HG03139 (cell line): ENCODE data around the gene CEP85L.

Experiments used
- ATAC-seq: cut with Tn5 transposase; IDR thresholded peaks from one replicate; pipeline ENCODE4 v1.9.1; 2021; ENCODE audit not compliant: unreplicated experiment

Gene CEP85L

DNA sequence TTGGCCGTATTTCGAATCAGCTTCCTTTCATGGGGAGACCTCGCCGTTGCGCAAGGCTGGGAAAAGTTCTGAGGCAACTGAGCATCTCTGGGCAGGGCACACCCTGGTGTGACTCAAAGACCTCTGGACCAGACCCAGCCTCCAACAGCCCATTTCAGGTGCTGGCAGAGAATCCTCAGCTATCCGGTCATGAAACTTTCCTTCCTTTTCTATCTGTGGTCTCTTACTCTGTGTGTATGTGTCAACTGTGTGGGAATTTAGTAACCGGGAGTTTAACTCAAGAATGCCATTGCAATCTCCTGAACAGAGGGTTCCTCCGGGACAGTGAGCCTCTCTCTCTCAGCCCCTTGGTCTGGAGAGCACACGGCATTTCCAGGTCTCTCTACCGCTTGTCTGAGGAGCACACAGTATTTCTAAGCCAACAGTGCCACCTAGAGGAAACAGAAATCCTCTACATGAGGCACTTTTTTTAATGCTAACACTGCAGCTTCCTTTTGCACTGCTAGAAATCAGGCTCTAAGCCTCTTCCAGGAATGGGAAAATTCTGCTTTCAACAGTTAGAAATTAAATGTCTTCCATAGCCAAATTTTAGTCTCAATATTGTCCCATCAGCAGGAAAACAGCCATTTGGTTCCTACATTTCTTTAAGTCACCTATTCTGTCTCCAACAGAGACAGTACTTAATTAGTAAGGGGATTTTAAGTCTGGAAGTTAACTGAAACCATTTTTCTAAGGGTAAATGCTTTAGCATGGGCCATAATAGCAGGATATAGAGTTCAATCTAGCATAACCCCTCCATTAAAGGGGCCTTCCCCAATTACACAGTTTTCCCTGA is 70.6 kb downstream of the CEP85L start:
- ATAC-seq = peak; percentile 80

DNA sequence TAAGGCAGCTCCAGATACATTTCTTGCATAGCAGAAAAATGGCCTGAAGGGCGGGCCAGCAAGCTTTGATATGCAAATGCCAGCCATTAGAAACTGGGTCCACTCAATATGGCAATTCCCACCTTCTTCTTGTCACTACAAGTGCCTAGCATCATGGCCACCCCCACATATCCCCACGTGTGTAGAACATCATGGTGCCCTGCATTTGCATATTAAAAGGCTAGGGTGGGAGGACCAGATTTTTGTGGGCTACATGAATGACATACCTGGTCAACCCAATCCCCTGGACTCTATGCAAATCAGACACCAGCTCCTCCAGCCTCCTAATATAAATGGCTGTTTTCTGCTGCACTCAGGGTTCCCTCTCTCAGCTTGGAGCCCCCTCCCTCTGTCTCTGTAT is 71.6 kb downstream of the CEP85L start:
- no peak for ATAC-seq

DNA sequence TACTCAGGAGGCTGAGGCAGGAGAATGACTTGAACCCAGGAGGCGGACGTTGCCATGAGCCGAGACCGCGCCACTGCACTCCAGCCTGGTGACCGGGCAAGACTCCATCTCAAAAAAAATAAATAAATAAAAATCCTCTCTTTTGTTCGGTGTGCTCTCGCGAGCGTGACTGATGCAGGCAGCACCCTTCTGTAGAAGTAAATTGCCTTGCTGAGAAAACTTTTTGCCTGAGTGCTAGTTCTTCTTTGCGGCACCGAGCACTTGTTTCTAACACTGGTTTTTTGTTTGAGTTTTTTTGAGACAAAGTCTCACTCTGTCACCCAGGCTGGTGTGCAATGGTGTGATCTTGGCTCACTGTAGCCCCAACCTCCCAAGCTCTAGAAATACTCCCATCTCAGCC is 72.8 kb downstream of the CEP85L start:
- no peak for ATAC-seq

DNA sequence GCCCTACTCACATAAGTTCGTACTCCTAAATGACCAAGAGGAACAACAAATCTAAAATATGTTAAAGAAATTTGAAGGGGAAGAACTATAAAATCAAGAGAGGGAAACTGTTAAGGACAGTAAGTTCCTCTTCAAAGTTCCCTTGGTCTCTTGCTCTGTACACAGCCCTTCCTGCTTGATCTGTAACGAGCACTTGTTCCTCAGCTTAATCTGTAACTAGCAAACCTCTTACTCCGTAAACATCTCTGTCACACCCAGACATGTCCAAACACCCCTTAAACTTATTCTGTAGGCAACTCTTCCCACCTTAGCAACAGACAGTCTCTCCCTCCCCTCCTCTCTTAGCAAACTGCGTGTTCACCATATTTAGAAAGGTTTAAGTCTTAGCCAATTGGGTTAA is 73.4 kb downstream of the CEP85L start:
- ATAC-seq = no peak

DNA sequence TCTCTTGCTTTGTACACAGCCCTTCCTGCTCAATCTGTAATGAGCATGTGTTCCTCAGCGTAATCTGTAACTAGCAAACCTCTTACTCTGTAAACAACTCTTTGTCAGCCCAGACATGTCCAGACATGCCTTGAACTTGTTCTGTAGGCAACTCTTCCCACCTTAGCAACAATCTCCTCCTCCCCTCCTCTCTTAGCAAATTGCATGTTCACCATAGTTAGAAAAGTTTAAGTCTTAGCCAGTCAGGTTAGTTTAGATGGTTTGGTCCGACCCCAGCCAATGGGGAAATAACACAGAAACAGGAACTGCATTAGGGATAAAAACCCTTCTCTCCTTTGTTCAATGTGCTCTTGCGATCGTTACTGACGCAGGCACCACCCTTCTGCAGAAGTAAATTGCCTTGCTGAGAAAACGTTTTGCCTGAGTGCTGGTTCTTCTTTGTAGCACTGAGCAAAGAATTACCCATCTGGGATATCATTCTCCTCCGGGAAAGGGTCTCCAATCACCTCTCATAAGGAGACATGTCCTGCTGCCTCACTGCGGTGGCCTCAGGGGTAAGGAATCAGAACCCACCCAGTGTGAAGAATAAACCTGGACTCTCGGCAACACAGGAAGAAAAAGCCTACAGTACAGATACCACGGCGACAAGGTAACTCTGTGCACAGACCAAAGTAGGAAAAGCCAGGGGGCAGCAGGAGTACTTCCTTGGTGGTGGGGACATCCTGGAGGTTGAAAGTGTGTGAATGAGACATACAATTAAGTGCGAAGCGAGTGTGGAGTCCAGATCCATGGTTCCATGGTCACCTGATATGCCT is 77.1 kb downstream of the CEP85L start:
- ATAC-seq = no peak

DNA sequence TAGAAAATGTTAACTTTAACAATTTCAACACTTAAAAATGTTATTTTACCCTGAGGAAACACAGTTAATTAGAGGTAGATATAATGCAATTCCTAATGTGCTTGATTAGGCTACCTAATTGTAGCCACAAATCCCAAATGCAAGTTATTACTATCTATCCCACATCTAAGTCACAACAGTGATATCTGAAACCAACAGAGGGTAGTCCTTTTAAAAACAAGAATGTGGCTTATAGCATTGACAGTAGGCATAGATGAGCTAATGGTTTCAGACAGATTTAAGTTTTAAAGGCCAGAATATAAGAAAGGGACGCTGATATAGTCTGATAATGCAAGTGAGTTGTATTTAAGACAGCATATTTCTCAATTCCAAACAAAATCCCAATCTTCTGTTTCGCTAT is 80.3 kb downstream of the CEP85L start:
- no peak for ATAC-seq

DNA sequence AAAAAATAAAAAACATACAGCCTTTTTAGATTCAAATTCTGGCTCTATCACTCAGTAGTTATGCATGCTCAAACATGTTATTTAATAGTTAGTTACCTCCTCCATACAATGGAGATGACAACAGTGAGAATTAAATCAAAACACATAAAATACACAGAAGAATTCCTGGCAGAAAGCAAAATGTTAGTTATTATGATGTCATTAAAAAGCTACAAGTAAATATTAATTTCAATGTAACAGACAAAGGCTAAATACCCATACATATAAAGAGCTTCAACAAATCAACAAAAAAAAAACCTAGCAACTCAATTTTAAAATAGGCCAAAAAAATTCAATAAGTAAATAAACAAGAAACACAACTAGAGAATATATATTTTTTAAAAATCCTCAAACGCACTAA is 81.9 kb downstream of the CEP85L start:
- ATAC-seq = no peak

DNA sequence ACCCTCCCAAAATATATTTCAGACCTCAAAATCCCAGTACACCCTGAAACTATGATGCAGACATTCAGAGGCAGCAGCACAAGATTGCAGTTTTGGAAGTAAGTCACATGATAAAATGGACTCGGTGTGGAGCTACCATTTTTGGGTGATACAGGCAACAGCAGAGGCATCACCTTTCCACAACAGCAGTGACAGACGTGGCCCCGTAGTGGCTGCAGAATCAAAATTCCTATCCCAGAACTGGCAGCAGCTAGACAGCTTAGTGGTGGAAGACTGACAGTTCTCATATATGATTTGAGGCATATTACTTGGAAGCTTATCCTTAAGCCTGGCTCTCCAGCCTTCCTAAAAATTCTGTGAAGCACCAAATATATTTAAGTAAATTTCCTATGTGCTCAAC is 83.4 kb downstream of the CEP85L start:
- no peak for ATAC-seq

DNA sequence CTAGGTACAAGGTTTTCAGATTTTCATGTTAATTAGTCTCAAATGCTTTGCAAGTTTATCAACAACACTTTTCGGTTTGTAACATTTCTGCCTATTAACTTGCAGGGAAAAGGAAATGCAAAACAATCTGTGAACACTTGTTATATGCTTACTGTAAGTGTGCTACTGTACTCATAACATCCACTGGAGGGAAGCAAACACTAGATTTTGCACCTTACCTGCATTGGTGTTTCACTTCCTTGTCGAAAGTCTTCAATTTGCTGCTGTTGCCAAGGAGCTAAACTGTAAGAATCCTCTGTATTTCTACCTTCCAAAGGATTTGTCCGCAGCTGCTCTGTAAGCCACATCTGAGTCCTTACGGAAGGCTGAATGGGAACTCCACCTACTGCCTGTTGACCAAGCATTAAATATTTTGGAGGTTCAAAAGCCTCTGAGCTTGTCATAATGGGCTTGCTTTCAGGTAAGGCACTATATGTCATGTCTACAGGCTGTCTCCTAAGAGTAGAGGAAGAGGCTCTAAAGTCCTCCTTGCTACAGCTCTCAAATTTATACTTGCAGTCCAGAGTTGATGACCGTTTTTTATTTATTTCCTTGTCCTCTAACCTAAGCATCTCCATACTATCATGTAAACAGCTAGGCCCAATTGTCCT is 86.0 kb downstream of the CEP85L start:
- peak; percentile 96 for ATAC-seq

DNA sequence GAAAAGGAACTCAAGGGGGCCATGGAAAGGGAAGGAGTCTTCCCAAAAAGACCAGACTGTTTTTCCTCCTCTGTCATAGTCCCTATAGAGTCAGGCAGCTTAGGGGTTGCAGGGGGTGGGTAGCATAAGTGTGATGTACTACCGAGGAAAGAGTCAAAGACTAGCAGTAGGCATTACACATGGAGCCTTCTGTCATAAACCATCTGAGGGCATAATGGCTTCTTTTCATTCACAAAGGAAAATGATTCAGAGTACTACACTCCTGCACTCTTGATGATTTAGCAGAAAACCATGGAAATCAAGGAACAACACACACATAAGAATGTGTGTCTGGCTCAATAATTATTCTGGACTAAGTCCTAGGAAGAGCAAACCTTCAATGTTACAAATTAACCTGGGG is 88.4 kb downstream of the CEP85L start:
- ATAC-seq = no peak

DNA sequence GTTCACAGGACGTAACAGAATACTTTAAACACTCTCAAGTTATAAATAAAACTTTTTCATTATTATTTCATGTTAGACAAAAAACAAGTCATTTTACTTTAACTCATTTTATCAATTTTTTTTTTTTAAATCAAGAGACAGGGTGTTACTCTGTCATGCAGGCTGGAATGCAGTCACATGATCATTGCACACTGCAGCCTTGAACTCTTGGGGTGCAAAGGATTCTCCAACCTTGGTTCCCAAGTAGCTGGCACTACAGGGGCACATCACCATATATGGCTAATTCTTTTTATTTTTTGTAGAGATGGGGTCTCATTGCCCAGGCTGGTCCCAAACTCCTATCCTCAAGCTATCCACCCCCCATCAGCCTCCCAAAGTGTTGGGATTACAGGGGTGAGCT is 89.1 kb downstream of the CEP85L start:
- no peak for ATAC-seq

DNA sequence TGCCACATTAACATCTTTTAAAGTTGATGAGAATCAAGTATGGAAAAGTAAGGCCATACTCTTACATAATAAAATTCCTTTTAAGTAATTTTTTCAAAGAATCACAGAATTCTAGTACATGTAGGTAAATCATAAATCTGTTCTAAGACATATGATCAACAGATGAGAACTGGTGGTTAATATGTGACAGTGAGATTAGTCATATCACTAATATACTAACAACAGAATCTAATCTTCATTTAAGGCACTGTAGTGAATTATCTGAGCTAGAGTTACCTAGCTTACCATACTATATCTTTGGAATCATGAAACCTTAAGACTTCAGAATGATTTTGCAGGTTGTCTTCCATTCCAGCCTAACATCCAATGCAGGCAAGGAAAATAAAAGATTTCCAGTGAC is 91.7 kb downstream of the CEP85L start:
- peak; percentile 57 for ATAC-seq

DNA sequence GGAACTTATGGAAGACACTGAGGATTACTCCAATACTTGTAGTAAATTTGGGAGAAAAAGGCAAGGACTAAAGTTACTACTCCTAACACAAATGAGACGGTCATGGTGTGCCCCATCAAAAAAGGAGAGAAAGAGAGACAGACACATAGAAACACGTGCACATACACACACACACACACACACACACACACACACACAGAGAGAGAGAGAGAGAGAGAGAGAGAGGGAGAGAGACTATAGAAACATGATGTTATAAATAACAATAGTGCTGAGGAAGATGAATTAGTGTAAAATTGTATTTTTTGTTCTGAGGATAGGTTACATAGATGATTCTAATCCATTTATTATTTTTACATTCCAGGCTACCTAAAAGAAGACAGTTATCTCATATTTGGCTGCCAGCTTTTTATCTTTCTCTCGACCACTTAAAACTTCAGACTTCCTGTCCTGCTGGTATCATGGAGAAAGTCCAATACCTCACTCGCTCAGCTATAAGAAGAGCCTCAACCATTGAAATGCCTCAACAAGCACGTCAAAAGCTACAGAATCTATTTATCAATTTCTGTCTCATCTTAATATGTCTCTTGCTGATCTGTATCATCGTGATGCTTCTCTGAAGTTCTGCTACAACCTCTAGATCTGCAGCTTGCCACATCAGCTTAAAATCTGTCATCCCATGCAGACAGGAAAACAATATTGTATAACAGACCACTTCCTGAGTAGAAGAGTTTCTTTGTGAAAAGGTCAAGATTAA is 92.8 kb downstream of the CEP85L start:
- ATAC-seq = peak; percentile 76

DNA sequence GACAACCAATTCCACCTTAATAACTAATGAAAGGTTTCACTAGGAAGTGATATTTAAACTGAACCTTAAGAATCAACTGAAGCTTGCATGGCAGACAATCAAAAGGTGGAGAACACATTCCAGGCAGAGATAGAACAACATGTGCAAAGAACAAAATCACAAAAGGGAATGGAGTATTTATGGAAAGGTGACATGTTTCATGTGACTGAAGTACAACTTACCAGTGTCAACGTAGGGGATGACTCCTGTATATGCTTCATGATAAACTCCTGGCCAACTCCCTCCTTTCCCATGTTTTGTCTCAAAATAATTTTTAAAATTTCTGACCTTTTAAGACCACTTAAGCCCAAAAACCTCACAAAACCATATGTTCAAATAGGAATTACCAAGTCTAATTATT is 96.7 kb downstream of the CEP85L start:
- no peak for ATAC-seq

DNA sequence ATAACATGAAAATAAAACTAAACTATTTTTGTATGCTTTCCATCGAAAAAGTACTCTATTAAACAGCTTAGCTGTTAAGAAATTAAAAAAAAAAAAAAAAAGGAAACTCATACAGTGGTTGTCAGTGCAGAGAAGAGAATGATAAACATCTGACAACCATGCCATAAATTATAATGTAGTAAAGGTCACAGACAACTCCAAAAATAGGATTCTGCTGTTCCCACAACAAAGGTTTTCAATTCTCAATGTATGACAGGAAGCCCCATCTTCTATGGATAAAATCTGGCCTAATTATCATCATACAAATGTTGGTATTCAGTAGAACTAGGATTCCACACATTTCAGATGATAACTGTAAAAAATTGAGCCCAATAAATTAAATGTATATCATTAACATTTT is 98.3 kb downstream of the CEP85L start:
- ATAC-seq = no peak

DNA sequence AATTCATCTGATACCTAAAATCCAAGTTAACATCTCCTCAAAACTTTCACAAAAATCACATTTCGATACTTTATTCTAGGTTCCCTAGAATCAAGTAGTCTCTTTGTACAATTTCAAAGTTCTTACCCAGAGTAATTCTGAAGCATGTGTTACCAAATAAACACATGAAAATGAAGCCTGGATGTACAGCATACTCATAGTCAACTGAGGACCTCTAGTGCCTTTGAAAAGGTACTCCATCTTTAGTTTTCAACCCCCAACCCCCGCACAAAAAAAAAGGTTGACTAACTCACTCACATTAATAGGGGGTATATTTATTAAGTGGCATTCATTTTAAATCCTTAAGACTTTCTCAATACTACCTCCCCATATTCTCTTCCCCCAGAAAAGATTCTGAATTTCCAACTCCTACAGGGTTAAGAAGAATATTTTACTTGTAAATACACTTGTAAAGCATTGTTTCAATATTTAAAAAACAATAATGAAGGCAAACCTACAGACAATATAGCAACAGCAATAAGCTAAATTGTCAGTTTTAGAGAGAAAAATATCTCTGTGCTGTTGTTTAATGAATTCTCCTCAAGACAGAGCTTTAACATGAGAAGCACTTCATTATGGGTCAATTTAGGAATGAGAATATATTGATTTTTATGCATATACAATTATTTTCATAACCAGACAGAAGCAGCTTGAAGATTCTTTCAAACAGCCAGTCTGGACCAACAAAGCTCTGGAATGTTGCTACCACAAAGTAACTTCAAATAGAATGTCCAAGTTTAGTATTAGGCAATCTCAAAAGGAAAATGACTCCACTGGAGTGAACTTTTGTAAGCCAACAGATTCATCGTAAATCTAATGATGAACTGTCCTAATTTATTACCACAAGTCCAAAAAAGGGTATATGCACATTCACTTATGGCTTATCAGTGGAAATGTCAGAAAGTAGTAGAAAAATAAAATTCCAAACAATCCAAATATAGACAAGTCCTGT is 100.0 kb downstream of the CEP85L start:
- ATAC-seq = peak; percentile 88

DNA sequence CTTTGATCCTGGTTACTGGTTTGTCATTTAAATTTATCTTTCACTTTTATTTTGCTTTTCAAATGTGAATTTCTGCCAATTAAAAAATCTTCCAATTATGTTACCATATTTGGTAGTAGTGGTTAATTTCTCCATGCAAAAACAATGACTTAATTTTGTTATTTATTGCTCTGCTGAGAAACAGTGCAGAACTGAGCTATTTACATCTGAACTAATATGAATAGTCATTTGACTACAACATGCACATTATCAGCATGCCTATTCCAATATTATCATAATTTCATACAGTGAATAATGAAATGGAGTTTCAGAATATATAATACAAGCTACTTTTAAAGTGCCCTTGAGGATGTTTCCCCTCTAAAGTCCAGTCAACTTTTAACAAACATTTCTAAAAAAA is 102.8 kb downstream of the CEP85L start:
- ATAC-seq = no peak

DNA sequence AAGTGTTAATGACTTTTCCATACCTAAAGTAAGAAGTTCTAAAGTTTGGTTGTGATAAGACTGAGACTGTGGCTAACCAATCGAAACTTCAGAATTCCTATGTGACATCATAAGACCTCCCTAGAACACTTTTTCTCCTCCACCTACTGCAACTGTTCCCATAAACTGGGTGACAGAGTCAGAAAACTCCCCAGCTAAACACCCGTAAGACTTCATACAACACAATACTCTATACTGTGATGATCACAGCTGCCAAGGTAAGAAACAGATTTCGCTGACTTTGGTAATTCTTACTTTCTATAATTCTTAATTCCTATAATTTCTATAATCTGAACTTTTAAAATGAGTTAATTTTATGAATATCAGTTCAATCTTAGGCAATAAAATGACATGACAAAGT is 103.3 kb downstream of the CEP85L start, which contains the start of gene PLN:
Gene PLN, plus strand, starts transcription at position 161 of the 400 bp plus-strand sequence. CDS start 10,626 bp downstream, outside the sequence.
- no peak for ATAC-seq

DNA sequence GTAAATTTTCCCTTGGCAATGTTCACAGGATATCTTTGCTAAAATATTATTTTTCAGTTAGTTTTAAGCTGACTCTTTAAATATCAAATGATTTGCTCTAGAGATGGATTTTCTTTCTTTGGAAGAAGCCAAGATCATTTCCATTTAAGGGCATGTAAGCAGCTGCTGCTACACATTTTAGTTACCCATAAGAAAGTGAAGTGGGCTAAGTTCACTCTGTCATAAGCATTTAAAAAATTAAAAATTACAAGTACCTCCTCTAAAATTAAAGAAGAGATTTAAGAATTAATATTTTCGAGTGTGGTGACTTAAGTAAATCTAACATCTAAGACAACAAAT is 104.5 kb downstream of the CEP85L start:
- no peak for ATAC-seq
